Vagina (tissue), 2 donors: ENCODE results near the gene TMSB10. TPM values are rescaled to one million over a fixed set of nuclear protein-coding genes. Genes with fewer than 3 reads are reported as not detected.

ENCODE experiments used
- DNase-seq, 2 donors: peaks; one replicate each; pipeline ENCODE4 v3.0.0-alpha.2; 2017; ENCODE audit errors: extremely low spot score in 2 of 2
- H3K27ac ChIP-seq: fragments of 200-600 bp; sonication (generic); one replicate; pipeline ENCODE4 v1.5.1; 2019
- H3K27me3 ChIP-seq: fragments of 200-600 bp; sonication (generic); one replicate; pipeline ENCODE4 v1.5.1; 2019
- H3K36me3 ChIP-seq, 2 donors: fragments of 200-600 bp; sonication (generic); one replicate each; pipeline ENCODE4 v1.5.1; 2017 to 2019
- H3K4me1 ChIP-seq: fragments of 200-600 bp; sonication (generic); one replicate; pipeline ENCODE4 v1.5.1; 2019
- H3K4me3 ChIP-seq, 2 donors: fragments of 200-600 bp; sonication (generic); 1 replicate in 1 of 2; 2 replicates in 1 of 2; pipeline ENCODE4 v1.5.1; 2016 to 2019
- H3K9me3 ChIP-seq: fragments of 200-600 bp; sonication (generic); one replicate; pipeline ENCODE4 v1.5.1; 2019
- POLR2A ChIP-seq, 2 donors: fragments of 450-650 bp; IDR thresholded peaks; one replicate each; pipeline ENCODE4 v1.6.1; 2017; ENCODE audit warnings: antibody characterized with exemption in 2 of 2, mild to moderate bottlenecking in 2 of 2, moderate library complexity in 2 of 2
- POLR2AphosphoS5 ChIP-seq, 2 donors: sonication (generic); formaldehyde crosslinking; IDR thresholded peaks; one replicate each; pipeline ENCODE4 v1.9.0; 2017; ENCODE audit warnings: antibody characterized with exemption in 2 of 2, mild to moderate bottlenecking in 2 of 2, low read depth in 1 of 2; ENCODE audit not compliant: insufficient read depth in 1 of 2
- intact Hi-C: fragments of 100-400 bp; cut with DNase I; formaldehyde crosslinking; loops from one replicate; pipeline ENCODE4 v1.15.1; 2023
- total RNA-seq: library from RNA; depleted of rRNA; stranded (reverse); fragments of >200 nt; gene quantifications from one replicate; pipeline ENCODE4 v1.2.3, GENCODE V29; 2016
- TF ChIP-seq, protein P1 (sequence below), 3 experiments: fragments of 450-650 bp in 2 of 3; fragments of 200-600 bp in 1 of 3; sonication (generic) in 1 of 3; IDR thresholded peaks; one replicate each; pipeline ENCODE4 v1.5.1; 2017 to 2019; ENCODE audit warnings: antibody characterized with exemption in 3 of 3, mild to moderate bottlenecking in 2 of 3, moderate library complexity in 2 of 3

Gene TMSB10
- total RNA-seq, 1 donor from 2014 or later = 2,211 TPM

DNA sequence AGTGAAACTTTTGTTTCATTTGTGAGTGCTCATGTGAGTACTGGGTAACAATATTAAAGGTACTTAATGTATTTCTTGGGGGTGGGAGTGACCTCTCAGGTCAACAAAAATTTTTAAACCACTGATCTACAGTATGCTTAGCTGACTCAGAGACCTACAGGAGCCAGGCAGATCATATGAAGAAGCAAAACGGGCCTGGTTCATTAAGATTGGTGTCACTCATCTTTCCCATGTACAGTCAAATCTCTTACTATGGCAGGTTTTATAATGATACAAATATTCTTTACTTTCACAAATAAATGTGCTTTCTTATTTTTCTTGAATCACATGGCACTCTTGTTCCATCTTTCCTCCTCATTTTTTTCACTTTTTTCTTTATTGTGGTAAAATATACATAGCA lies 7.7 kb upstream of the TMSB10 start:
- TF ChIP-seq POLR2A (IDR thresholded peaks at IDR 0.05) (no peak), POLR2AphosphoS5 (IDR thresholded peaks at IDR 0.05; ENCODE audit: insufficient read depth in 1 of 2, low read depth in 1 of 2) (no peak)
- TF ChIP-seq, protein P1, sequence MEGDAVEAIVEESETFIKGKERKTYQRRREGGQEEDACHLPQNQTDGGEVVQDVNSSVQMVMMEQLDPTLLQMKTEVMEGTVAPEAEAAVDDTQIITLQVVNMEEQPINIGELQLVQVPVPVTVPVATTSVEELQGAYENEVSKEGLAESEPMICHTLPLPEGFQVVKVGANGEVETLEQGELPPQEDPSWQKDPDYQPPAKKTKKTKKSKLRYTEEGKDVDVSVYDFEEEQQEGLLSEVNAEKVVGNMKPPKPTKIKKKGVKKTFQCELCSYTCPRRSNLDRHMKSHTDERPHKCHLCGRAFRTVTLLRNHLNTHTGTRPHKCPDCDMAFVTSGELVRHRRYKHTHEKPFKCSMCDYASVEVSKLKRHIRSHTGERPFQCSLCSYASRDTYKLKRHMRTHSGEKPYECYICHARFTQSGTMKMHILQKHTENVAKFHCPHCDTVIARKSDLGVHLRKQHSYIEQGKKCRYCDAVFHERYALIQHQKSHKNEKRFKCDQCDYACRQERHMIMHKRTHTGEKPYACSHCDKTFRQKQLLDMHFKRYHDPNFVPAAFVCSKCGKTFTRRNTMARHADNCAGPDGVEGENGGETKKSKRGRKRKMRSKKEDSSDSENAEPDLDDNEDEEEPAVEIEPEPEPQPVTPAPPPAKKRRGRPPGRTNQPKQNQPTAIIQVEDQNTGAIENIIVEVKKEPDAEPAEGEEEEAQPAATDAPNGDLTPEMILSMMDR (IDR thresholded peaks at IDR 0.05) = no peak
- H3K4me3 ChIP-seq = no peak overlapping the region
- H3K27ac ChIP-seq = peak overlapping the region; percentile 60

DNA sequence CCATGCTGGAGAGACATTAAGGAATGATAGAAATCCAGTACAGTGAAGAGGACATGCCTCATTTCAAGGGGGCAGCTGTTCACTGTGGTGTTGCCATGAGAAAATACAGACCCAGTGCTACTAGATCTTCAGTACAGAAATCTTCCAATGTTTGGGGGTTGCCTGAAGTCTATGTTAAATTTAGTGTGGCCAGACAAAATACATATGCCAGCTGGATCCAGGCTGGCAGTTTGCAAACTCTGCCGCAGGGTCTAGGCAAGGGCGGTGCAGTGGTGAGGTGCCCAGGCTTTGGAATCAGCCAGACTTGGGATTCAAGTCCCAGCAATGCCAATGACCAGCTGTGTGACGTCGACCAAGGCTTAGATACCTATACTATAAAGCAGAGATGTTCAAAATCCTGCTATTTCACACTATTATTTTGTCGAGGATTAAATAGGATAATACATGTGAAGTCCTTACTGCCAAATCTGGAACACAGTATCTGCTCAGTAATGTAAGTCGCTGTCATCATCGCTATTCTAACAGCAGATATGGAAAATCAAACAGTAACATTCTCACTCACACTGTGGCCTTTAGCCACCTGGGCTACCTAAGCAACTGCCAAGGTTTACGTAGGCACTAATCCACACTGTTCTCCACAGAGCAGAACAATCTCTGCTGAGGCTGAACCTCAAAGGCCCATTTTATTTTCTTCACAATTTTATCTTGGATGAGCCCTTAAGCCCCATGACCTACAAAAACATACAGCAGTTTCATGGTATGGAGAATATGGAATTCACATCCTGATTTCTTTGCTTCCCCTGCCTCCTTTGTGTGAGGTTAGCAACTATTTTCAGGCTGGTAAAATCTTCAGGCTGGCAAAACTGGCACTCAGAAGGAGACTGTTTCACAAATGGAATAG lies 5.9 kb upstream of the TMSB10 start:
- Histone ChIP-seq H3K4me1 (peaks cover 19% of the 10 kb centered on the region), H3K27me3 (no peaks in the 10 kb centered on the region), H3K27ac (no peak overlapping the region), H3K36me3 (no peaks in the 10 kb centered on the region), H3K4me3 (no peak overlapping the region), H3K9me3 (no peaks in the 10 kb centered on the region)
- DNase-seq = no peak
- no peak for TF ChIP-seq POLR2A (IDR thresholded peaks at IDR 0.05)
- no peak for TF ChIP-seq POLR2AphosphoS5 (IDR thresholded peaks at IDR 0.05; ENCODE audit: insufficient read depth in 1 of 2, low read depth in 1 of 2)
- TF ChIP-seq, protein P1 (IDR thresholded peaks at IDR 0.05) = no peak
- intact Hi-C loops = loop anchor here (10.0 kb wide), 1 partner anchor 395 kb away; no protein-coding TSS in a partner anchor

More for the DNA sequence above, 7.7 kb upstream of the TMSB10 start:
- Histone ChIP-seq H3K27me3 (no peaks in the 10 kb centered on the region), H3K36me3 (no peaks in the 10 kb centered on the region), H3K9me3 (no peaks in the 10 kb centered on the region), H3K4me1 (peaks cover 21% of the 10 kb centered on the region)
- peak in 1 of 2 donors; percentile 5 for DNase-seq
- intact Hi-C loops = no loop called here

DNA sequence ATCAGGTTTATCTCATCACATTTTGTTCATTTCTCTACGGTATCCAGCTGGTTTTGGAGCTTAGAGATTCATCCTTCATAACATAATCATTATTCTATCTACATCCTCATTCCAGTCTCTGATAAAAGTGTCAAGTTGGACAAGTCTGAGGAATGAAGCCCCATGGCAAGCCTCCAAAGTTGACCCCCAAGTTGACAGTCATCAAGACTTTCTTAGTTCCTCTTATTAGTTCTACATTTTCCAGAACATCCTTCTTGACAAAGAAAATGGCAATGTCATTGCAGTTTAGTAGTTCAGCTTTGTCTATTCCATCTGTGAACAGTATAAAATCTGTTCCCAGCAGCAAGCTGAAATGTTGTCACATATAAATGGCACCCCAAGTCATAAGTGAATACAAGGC lies 4.5 kb upstream of the TMSB10 start:
- Histone ChIP-seq H3K27ac (no peak overlapping the region), H3K27me3 (no peaks in the 10 kb centered on the region), H3K4me3 (no peak overlapping the region), H3K36me3 (no peaks in the 10 kb centered on the region), H3K4me1 (peaks cover 18% of the 10 kb centered on the region), H3K9me3 (no peaks in the 10 kb centered on the region)
- intact Hi-C loops = loop anchor here (10.0 kb wide), 1 partner anchor 394 kb away; no protein-coding TSS in a partner anchor
- DNase-seq = peak in 1 of 2 donors; percentile 27
- no peak for TF ChIP-seq POLR2A (IDR thresholded peaks at IDR 0.05)
- TF ChIP-seq, protein P1 (IDR thresholded peaks at IDR 0.05) = no peak
- no peak for TF ChIP-seq POLR2AphosphoS5 (IDR thresholded peaks at IDR 0.05; ENCODE audit: insufficient read depth in 1 of 2, low read depth in 1 of 2)

DNA sequence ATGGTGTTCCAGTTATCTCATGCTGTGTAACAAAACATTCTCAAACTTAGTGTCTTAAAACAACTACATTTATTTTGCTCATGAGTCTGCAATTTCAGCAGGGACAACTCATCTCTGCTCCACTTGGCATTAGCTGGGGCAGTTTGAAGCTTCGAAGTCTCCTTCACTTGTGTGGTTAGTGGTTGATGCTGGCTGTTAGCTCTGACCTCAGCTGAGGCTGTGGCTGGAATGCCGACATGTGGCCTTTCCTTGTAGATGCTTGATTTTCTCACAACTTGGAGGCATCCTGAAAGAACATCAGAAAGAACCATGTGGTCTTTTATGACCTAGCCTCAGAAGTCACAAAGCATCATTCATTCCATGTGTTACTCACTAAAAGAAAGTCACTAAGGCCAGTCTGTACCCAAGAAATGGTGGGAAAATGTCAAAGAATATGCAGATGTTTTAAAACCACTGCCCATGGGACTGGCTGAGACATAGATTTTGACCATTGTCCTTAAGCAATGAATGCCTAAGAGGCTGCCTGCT lies 3.8 kb upstream of the TMSB10 start:
- TF ChIP-seq POLR2A (IDR thresholded peaks at IDR 0.05) = no peak
- TF ChIP-seq, protein P1 (IDR thresholded peaks at IDR 0.05) = no peak
- no peak for TF ChIP-seq POLR2AphosphoS5 (IDR thresholded peaks at IDR 0.05; ENCODE audit: insufficient read depth in 1 of 2, low read depth in 1 of 2)
- intact Hi-C loops = loop anchor here (10.0 kb wide), 1 partner anchor 393 kb away; no protein-coding TSS in a partner anchor
- Histone ChIP-seq H3K4me1 (peaks cover 18% of the 10 kb centered on the region), H3K4me3 (no peak overlapping the region), H3K27me3 (no peaks in the 10 kb centered on the region), H3K27ac (no peak overlapping the region), H3K9me3 (no peaks in the 10 kb centered on the region), H3K36me3 (peaks cover 0 to 5% of the 10 kb centered on the region in 2 donors)
- DNase-seq = peak in 1 of 2 donors; percentile 47
